NT2/D1 (cell line): ENCODE data around the gene SFI1.

Experiments used
- SUZ12 ChIP-seq: IDR thresholded peaks from 2 replicates; pipeline ENCODE4 v1.6.1; 2011; ENCODE audit not compliant: insufficient read length, insufficient read depth; ENCODE audit errors: extremely low read depth
- YY1 ChIP-seq: IDR thresholded peaks from 2 replicates; pipeline ENCODE4 v1.6.1; 2011; ENCODE audit not compliant: insufficient read length, insufficient read depth
- ZNF274 ChIP-seq: IDR thresholded peaks from 2 replicates; pipeline ENCODE4 v1.6.1; 2011; ENCODE audit warnings: mild to moderate bottlenecking, low read depth, low read length

DNA sequence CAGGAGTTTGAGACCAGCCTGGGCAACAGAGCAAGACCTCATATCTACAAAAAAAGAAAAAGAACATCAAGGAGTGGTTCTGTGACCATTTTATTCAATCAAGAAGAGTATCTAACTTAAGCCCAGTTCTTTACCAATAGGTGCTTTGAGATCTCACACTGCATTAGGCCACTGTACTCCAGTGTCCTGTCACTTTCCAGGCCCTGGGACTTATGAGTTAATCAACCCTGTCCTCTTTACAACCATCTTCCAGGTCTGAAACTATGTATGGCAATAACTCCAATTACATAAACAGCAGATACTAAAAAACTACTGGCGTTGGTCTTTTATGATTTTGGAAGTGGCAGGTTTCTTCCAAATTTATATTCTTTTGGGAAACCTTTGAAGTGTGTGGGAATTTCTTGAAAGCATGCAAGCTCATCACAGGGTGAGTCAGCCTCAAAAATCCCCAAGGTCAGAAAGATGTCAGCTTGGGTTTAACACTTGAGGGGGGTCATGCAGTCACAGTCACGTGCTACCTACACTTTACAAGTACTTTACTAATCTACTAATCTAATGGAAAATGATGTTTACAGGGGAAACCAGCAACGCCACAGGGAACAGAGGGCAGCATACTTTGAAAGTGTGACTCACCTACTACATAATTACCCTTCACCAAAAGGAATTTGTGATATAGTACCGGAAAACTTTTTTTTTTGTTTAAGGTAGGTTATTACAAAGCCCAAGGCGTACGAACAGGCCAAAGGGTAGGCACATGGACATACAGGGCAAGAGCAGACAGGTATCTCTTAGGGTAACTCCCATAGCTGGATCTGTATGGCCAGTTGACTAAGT lies 150.1 kb downstream of the SFI1 start:
- no peak for TF ChIP-seq ZNF274
- no peak for TF ChIP-seq YY1
- TF ChIP-seq SUZ12 = no peak
